Keratinocyte (primary cell): ENCODE data around the gene NPVF.
A peak's percentile ranks its signal among the peaks of the same experiment; 100 is the strongest.

Source experiments
- CTCF ChIP-seq, 3 experiments: IDR thresholded peaks in 1 of 3; conservative IDR thresholded peaks in 1 of 3; optimal IDR thresholded peaks in 1 of 3; 2 replicates in 2 of 3; 3 replicates in 1 of 3; pipeline versions ENCODE3 to v1.5.1; 2011; ENCODE audit warnings: low read length in 3 of 3, mild to moderate bottlenecking in 3 of 3, moderate library complexity in 2 of 3, control low read depth in 1 of 3, inconsistent platforms in 1 of 3; ENCODE audit not compliant: insufficient read depth in 2 of 3; ENCODE audit errors: extremely low read depth in 1 of 3
- EZH2 ChIP-seq: IDR thresholded peaks from one replicate; pipeline ENCODE4 v1.6.1; 2012; ENCODE audit warnings: inconsistent platforms, mild to moderate bottlenecking, low read length, moderate library complexity

- TF ChIP-seq EZH2 = no peak
- peak; percentile 89 to 90 (median 89) for TF ChIP-seq CTCF (optimal IDR thresholded peaks at IDR 0.05 in 1 of 3, IDR thresholded peaks at IDR 0.05 in 1 of 3, conservative IDR thresholded peaks at IDR 0.05 in 1 of 3; ENCODE audit: extremely low read depth in 1 of 3, insufficient read depth in 2 of 3, low read length in 3 of 3)
Observed at GRCh38 chr7:25259487-25260243, 31.4 kb upstream of the NPVF start.
